ENCODE results near the gene PREP. TPM values are rescaled to one million over a fixed set of nuclear protein-coding genes. Genes with fewer than 3 reads are reported as not detected.

The PREP gene
- total and polyA plus RNA-seq, 8 donors: 11.0 to 53.3 (median 18.1) TPM

- intact Hi-C loops (cut with DNase I; ENCODE audit: low total_unique reads): loop anchor here (10.0 kb wide), 1 partner anchor 307 kb away; no protein-coding TSS in a partner anchor
- Histone ChIP-seq H3K9me3 (no peaks in the 10 kb centered on the region), H3K4me1 (peaks cover 16 to 55% (median 38%) of the 10 kb centered on the region in 4 donors), H3K36me3 (peaks cover 0 to 10% (median 7%) of the 10 kb centered on the region in 4 donors), H3K27me3 (no peaks in the 10 kb centered on the region), H3K4me3 (peak overlapping the region; percentile 89 to 98 (median 94)), H3K27ac (peak overlapping the region in 3 of 5 donors; percentile 83 to 93 (median 88))
- TF ChIP-seq CTCF (IDR thresholded peaks at IDR 0.05) (no peak), POLR2AphosphoS5 (IDR thresholded peaks at IDR 0.05) (no peak), POLR2A (IDR thresholded peaks at IDR 0.05) (no peak), EP300 (IDR thresholded peaks at IDR 0.05) (no peak)
- peak in 1 of 2 donors; percentile 18 for DNase-seq
- WGBS, 5 donors: 34 to 53% (median 43%) methylated on average over 8 of the region's 8 CpGs
Observed at GRCh38 chr6:105401247-105402089, 1.4 kb downstream of the PREP start.

GRCh38 chr6:105400501-105400900, 2.4 kb downstream of the PREP start:
- intact Hi-C loops (cut with DNase I; ENCODE audit: low total_unique reads): loop anchor here (10.0 kb wide), 1 partner anchor 306 kb away; no protein-coding TSS in a partner anchor
- no peaks in the 10 kb centered on the region for H3K27me3 ChIP-seq
- no peaks in the 10 kb centered on the region for H3K9me3 ChIP-seq
- TF ChIP-seq POLR2A (IDR thresholded peaks at IDR 0.05) (no peak), CTCF (IDR thresholded peaks at IDR 0.05) (no peak)
- peaks cover 16 to 55% (median 38%) of the 10 kb centered on the region in 4 donors for H3K4me1 ChIP-seq
- no peak for DNase-seq
- no peak overlapping the region for H3K4me3 ChIP-seq
- WGBS, 5 donors: 83 to 94% (median 91%) methylated on average over 3 of the region's 3 CpGs
- no peak overlapping the region for H3K27ac ChIP-seq
- peaks cover 6 to 19% (median 17%) of the 10 kb centered on the region in 4 donors for H3K36me3 ChIP-seq

GRCh38 chr6:105398859-105399258, 4.0 kb downstream of the PREP start:
- 62 to 91% (median 89%) methylated on average over 5 of the region's 5 CpGs for WGBS, 5 donors
- intact Hi-C loops (cut with DNase I; ENCODE audit: low total_unique reads): no loop called here

GRCh38 chr6:105397987-105398386, 4.9 kb downstream of the PREP start:
- peaks cover 8 to 34% (median 29%) of the 10 kb centered on the region in 4 donors for H3K36me3 ChIP-seq
- H3K4me3 ChIP-seq: no peak overlapping the region
- intact Hi-C loops (cut with DNase I; ENCODE audit: low total_unique reads): no loop called here
- peak in 1 of 2 donors; percentile 30 for DNase-seq
- 28 to 46% (median 43%) methylated on average over 6 of the region's 6 CpGs for WGBS, 5 donors
- H3K9me3 ChIP-seq: no peaks in the 10 kb centered on the region
- peaks cover 16 to 43% (median 29%) of the 10 kb centered on the region in 4 donors for H3K4me1 ChIP-seq
- no peaks in the 10 kb centered on the region for H3K27me3 ChIP-seq
- no peak overlapping the region for H3K27ac ChIP-seq
- TF ChIP-seq EP300 (IDR thresholded peaks at IDR 0.05): no peak
- TF ChIP-seq CTCF (IDR thresholded peaks at IDR 0.05): no peak
- TF ChIP-seq POLR2AphosphoS5 (IDR thresholded peaks at IDR 0.05): no peak
- no peak for TF ChIP-seq POLR2A (IDR thresholded peaks at IDR 0.05)

More at GRCh38 chr6:105398859-105399258, 4.0 kb downstream of the PREP start:
- no peak for DNase-seq
- Histone ChIP-seq H3K36me3 (peaks cover 8 to 31% (median 28%) of the 10 kb centered on the region in 4 donors), H3K27me3 (no peaks in the 10 kb centered on the region), H3K4me1 (peaks cover 16 to 50% (median 34%) of the 10 kb centered on the region in 4 donors), H3K27ac (no peak overlapping the region), H3K4me3 (no peak overlapping the region), H3K9me3 (no peaks in the 10 kb centered on the region)
- TF ChIP-seq POLR2AphosphoS5 (IDR thresholded peaks at IDR 0.05) (no peak), CTCF (IDR thresholded peaks at IDR 0.05) (no peak), EP300 (IDR thresholded peaks at IDR 0.05) (no peak), POLR2A (IDR thresholded peaks at IDR 0.05) (no peak)
